ENCODE results near the gene MICU1. TPM values are rescaled to one million over a fixed set of nuclear protein-coding genes. Genes with fewer than 3 reads are reported as not detected.

Gene MICU1
- total and polyA plus RNA-seq, 2 of the 13 experiments (the other 11 are each of a cell fraction or from before 2014, with no cell fraction given) = 32.5 to 56.1 TPM

DNA sequence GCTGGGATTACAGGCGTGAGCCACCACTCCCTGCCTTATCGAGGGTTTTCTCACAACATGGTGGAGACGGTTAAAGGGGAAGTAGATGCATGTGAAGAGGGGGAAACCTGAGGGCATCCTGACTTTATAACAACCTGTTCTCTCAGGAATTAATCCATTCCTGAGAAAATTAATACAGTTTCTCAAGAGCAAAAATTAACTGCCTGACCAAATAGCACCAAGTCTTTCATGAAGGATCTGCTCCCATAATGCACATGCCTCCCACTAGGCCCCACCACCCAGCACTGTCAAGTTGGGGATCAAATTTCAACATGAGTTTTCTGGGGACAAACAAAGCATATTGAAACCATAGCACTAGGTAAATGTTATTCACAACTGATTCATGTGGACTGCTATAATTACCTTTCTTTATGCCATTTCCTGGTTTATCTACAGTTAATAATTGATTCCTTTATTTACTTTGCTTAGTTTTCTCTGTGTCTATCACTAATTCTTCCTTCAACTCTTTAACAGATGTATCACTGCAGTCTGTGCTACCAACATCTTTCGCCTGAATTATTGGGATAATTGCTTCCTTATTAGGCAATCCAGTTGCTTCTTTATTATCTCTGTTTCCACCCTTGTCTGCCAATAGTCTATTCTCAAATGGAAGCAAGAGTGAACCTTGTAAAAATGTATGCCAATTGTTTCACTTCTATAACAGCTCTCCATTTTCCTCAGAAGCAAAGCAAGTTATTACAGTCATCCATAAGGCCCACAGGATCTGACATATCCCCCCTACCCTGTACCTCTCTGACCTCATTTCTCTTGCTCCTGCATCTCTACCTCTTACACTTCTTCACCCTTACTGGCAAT, 12.9 kb upstream of the MICU1 start (continued):
- TF ChIP-seq, protein P1, sequence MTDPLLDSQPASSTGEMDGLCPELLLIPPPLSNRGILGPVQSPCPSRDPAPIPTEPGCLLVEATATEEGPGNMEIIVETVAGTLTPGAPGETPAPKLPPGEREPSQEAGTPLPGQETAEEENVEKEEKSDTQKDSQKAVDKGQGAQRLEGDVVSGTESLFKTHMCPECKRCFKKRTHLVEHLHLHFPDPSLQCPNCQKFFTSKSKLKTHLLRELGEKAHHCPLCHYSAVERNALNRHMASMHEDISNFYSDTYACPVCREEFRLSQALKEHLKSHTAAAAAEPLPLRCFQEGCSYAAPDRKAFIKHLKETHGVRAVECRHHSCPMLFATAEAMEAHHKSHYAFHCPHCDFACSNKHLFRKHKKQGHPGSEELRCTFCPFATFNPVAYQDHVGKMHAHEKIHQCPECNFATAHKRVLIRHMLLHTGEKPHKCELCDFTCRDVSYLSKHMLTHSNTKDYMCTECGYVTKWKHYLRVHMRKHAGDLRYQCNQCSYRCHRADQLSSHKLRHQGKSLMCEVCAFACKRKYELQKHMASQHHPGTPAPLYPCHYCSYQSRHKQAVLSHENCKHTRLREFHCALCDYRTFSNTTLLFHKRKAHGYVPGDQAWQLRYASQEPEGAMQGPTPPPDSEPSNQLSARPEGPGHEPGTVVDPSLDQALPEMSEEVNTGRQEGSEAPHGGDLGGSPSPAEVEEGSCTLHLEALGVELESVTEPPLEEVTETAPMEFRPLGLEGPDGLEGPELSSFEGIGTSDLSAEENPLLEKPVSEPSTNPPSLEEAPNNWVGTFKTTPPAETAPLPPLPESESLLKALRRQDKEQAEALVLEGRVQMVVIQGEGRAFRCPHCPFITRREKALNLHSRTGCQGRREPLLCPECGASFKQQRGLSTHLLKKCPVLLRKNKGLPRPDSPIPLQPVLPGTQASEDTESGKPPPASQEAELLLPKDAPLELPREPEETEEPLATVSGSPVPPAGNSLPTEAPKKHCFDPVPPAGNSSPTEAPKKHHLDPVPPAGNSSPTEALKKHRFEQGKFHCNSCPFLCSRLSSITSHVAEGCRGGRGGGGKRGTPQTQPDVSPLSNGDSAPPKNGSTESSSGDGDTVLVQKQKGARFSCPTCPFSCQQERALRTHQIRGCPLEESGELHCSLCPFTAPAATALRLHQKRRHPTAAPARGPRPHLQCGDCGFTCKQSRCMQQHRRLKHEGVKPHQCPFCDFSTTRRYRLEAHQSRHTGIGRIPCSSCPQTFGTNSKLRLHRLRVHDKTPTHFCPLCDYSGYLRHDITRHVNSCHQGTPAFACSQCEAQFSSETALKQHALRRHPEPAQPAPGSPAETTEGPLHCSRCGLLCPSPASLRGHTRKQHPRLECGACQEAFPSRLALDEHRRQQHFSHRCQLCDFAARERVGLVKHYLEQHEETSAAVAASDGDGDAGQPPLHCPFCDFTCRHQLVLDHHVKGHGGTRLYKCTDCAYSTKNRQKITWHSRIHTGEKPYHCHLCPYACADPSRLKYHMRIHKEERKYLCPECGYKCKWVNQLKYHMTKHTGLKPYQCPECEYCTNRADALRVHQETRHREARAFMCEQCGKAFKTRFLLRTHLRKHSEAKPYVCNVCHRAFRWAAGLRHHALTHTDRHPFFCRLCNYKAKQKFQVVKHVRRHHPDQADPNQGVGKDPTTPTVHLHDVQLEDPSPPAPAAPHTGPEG (CRISPR knock-in tag; IDR thresholded peaks at IDR 0.05) = no peak
- TF ChIP-seq SP1 (IDR thresholded peaks at IDR 0.05) = no peak
- TF ChIP-seq SP1 (CRISPR knock-in tag; IDR thresholded peaks at IDR 0.05) = no peak
- no peak for TF ChIP-seq ZNF383 (CRISPR knock-in tag; IDR thresholded peaks at IDR 0.05; ENCODE audit: borderline replicate concordance)
- TF ChIP-seq ZNF792 (CRISPR knock-in tag; IDR thresholded peaks at IDR 0.05) = no peak
- TF ChIP-seq ZNF781 (CRISPR knock-in tag; IDR thresholded peaks at IDR 0.05; ENCODE audit: borderline replicate concordance, not compliant biosample characterization) = no peak
- TF ChIP-seq, protein P2, sequence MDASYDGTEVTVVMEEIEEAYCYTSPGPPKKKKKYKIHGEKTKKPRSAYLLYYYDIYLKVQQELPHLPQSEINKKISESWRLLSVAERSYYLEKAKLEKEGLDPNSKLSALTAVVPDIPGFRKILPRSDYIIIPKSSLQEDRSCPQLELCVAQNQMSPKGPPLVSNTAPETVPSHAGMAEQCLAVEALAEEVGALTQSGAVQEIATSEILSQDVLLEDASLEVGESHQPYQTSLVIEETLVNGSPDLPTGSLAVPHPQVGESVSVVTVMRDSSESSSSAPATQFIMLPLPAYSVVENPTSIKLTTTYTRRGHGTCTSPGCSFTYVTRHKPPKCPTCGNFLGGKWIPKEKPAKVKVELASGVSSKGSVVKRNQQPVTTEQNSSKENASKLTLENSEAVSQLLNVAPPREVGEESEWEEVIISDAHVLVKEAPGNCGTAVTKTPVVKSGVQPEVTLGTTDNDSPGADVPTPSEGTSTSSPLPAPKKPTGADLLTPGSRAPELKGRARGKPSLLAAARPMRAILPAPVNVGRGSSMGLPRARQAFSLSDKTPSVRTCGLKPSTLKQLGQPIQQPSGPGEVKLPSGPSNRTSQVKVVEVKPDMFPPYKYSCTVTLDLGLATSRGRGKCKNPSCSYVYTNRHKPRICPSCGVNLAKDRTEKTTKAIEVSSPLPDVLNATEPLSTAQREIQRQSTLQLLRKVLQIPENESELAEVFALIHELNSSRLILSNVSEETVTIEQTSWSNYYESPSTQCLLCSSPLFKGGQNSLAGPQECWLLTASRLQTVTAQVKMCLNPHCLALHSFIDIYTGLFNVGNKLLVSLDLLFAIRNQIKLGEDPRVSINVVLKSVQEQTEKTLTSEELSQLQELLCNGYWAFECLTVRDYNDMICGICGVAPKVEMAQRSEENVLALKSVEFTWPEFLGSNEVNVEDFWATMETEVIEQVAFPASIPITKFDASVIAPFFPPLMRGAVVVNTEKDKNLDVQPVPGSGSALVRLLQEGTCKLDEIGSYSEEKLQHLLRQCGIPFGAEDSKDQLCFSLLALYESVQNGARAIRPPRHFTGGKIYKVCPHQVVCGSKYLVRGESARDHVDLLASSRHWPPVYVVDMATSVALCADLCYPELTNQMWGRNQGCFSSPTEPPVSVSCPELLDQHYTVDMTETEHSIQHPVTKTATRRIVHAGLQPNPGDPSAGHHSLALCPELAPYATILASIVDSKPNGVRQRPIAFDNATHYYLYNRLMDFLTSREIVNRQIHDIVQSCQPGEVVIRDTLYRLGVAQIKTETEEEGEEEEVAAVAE (CRISPR knock-in tag; IDR thresholded peaks at IDR 0.05; ENCODE audit: borderline replicate concordance) = no peak
- no peak for TF ChIP-seq GATA4 (IDR thresholded peaks at IDR 0.05; ENCODE audit: borderline replicate concordance, low read depth)
- no peak for TF ChIP-seq ZNF484 (CRISPR knock-in tag; IDR thresholded peaks at IDR 0.05; ENCODE audit: borderline replicate concordance, low read depth)
- TF ChIP-seq ELF3 (CRISPR knock-in tag; IDR thresholded peaks at IDR 0.05) = peak; percentile 80
- peak; percentile 49; the same call in 1 of the 2 replicates for TF ChIP-seq FOXA3 (CRISPR knock-in tag; IDR thresholded peaks at IDR 0.05)
- TF ChIP-seq JARID2 (CRISPR knock-in tag; IDR thresholded peaks at IDR 0.05; ENCODE audit: insufficient replicate concordance) = no peak
- TF ChIP-seq ZNF615 (CRISPR knock-in tag; IDR thresholded peaks at IDR 0.05; ENCODE audit: borderline replicate concordance) = no peak
- TF ChIP-seq, protein P3, sequence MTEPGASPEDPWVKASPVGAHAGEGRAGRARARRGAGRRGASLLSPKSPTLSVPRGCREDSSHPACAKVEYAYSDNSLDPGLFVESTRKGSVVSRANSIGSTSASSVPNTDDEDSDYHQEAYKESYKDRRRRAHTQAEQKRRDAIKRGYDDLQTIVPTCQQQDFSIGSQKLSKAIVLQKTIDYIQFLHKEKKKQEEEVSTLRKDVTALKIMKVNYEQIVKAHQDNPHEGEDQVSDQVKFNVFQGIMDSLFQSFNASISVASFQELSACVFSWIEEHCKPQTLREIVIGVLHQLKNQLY (CRISPR knock-in tag; IDR thresholded peaks at IDR 0.05) = no peak
- TF ChIP-seq ZNF616 (CRISPR knock-in tag; IDR thresholded peaks at IDR 0.05; ENCODE audit: low read depth) = no peak
- TF ChIP-seq HOXA9 (CRISPR knock-in tag; IDR thresholded peaks at IDR 0.05; ENCODE audit: borderline replicate concordance) = no peak
- TF ChIP-seq RFX3 (CRISPR knock-in tag; IDR thresholded peaks at IDR 0.05) = no peak
- TF ChIP-seq JDP2 (CRISPR knock-in tag; IDR thresholded peaks at IDR 0.05; ENCODE audit: borderline replicate concordance) = no peak

All from HepG2 (cell line).